Measurements from ENCODE around the gene ABCA2. TPM values are rescaled to one million over a fixed set of nuclear protein-coding genes. Genes with fewer than 3 reads are reported as not detected.

The ABCA2 gene
- total RNA-seq, 1 donor from 2014 or later: 25.0 TPM

- no peaks in the 10 kb centered on the region for H3K36me3 Mint-ChIP-seq (ENCODE audit: low read depth)
- intact Hi-C loops (cut with micrococcal nuclease): no loop called here
- no peak for DNase-seq
- H3K9me3 Mint-ChIP-seq: no peaks in the 10 kb centered on the region
- H3K4me1 Mint-ChIP-seq: no peaks in the 10 kb centered on the region
- H3K27me3 Mint-ChIP-seq: no peaks in the 10 kb centered on the region
- H3K27ac Mint-ChIP-seq: no peak overlapping the region
- no peak overlapping the region for H3K4me3 Mint-ChIP-seq
These were observed 12.5 kb downstream of the ABCA2 start for GRCh38 chr9:137015540-137015930.

DNA sequence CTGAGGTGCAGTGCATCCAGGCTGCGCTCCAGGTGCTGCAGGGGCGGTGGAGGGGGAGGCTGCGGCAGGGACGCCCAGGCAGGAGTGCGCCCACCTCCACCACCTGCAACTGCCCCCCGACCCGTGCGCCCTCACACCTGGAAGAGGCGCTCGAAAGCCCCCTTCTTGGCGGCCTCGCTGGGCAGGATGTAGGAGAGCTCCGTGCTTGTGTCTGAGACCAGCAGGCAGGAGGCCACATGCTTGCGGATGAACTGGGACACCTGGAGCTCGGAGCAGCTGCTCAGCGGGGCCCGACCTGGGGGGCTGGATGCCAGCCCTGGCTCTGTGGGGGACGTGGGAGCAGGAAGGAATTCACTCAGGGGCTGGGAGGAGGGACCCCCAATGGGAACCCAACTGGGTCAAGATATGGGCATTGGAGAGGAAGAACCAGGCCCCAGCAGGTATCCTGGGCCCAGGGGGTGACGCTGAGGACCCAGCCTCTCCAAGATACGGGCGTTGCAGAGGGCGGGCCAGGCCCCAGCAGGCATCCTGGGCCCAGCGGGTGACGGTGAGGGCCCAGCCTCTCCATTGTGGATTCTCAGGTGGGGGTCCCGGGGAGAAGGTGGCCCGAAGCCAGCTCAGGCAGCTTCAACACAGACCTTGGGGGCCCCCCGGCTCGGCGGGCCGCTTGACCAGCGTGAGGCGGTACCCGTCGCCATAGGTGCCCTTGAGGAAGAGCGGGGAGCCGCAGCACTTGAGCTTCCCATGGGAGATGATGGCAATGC is 13.1 kb downstream of the ABCA2 start:
- H3K9me3 Mint-ChIP-seq: no peaks in the 10 kb centered on the region
- H3K4me1 Mint-ChIP-seq: no peaks in the 10 kb centered on the region
- no peaks in the 10 kb centered on the region for H3K36me3 Mint-ChIP-seq (ENCODE audit: low read depth)
- no peak overlapping the region for H3K4me3 Mint-ChIP-seq
- DNase-seq: no peak
- no peak overlapping the region for H3K27ac Mint-ChIP-seq
- intact Hi-C loops (cut with micrococcal nuclease): no loop called here
- no peaks in the 10 kb centered on the region for H3K27me3 Mint-ChIP-seq

DNA sequence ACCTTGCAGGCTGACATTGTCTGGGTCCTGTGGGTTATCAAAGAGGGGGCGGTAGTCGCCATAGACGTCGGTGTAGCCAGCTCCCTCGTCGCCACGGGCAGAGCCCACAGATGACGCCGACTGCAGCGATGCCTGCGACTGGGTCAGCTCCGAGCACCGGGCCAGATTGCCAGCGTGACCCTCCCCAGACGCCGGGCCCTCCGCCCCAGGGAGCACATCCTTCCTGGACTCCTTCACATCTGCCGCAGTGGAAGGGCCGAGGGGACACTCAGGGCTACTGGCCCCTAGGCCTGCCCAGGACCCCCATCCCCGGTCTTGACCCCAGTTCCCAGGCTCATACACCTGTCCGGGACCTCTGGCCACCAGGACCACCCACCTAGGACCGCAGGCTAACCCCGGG is 13.9 kb downstream of the ABCA2 start:
- H3K9me3 Mint-ChIP-seq: no peaks in the 10 kb centered on the region
- DNase-seq: no peak
- intact Hi-C loops (cut with micrococcal nuclease): no loop called here
- no peak overlapping the region for H3K4me3 Mint-ChIP-seq
- no peaks in the 10 kb centered on the region for H3K36me3 Mint-ChIP-seq (ENCODE audit: low read depth)
- no peak overlapping the region for H3K27ac Mint-ChIP-seq
- no peaks in the 10 kb centered on the region for H3K4me1 Mint-ChIP-seq
- no peaks in the 10 kb centered on the region for H3K27me3 Mint-ChIP-seq

DNA sequence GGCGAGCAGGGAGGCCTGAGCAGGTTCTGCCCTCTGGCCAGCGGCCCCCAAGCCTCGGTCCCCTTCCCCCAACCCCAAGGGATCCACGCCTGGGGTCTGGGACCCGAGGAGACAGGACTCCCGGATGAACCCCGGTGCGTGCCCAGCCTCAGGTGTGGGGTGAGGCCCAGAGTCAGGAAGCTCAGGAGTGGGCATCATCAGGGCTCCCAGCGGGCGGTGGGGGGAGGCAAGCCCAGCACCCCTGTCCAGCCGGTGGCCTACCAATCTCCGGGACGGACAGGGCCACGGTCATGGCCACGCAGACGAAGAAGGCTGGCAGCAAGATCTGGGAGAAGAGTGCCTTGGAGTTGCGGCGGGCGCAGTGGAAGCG is 14.5 kb downstream of the ABCA2 start:
- DNase-seq: no peak
- intact Hi-C loops (cut with micrococcal nuclease): no loop called here
- no peaks in the 10 kb centered on the region for H3K9me3 Mint-ChIP-seq
- H3K4me1 Mint-ChIP-seq: no peaks in the 10 kb centered on the region
- no peak overlapping the region for H3K4me3 Mint-ChIP-seq
- H3K27me3 Mint-ChIP-seq: no peaks in the 10 kb centered on the region
- no peaks in the 10 kb centered on the region for H3K36me3 Mint-ChIP-seq (ENCODE audit: low read depth)
- no peak overlapping the region for H3K27ac Mint-ChIP-seq

DNA sequence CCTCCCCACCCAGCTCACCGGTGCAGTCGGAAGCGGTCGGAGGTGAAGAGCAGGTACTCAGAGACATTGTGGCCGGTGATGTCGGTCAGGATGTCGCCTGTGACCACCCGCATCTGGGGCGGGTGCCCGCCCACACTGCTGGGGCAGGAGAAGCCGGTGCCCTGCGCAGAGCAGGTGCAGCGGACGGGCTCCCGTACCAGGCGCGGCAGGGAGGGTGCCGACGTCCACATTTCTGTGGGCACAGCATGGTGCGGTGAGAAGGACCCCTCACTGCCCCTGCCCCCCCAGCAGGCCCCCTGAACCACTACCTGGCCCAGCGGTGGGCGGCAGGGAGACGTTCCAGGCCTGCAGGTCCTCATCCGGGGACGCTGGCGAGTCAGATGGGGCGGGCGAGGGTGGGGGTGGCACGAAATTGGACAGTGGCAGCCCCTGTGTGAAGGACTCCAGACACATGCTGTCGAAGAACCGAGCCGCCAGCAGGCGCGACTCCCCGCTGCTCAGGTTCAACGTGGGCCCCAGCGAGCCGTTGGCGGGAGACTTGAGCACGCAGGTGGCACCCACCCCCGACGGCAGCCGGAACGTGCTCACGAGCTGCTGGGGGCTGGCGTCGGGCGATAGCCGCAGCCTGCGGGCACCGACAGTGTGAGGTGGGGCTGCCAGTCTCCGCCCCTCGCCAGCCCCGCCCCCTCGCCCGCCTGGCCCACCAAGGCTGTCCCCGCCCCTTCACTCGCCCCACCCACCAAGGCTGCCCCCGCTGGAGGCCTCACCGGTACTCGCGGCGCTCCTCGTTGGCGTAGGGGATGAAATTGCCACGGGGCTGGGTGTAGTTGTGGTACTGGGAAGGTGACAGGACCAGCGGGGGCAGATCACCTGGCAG is 15.1 kb downstream of the ABCA2 start:
- no peak overlapping the region for H3K4me3 Mint-ChIP-seq
- H3K36me3 Mint-ChIP-seq (ENCODE audit: low read depth): no peaks in the 10 kb centered on the region
- intact Hi-C loops (cut with micrococcal nuclease): no loop called here
- DNase-seq: no peak
- H3K27ac Mint-ChIP-seq: no peak overlapping the region
- H3K4me1 Mint-ChIP-seq: no peaks in the 10 kb centered on the region
- H3K9me3 Mint-ChIP-seq: no peaks in the 10 kb centered on the region
- H3K27me3 Mint-ChIP-seq: no peaks in the 10 kb centered on the region

GRCh38 chr9:137011907-137012675 is 15.9 kb downstream of the ABCA2 start:
- intact Hi-C loops (cut with micrococcal nuclease): no loop called here
- Mint-ChIP-seq H3K9me3 (no peaks in the 10 kb centered on the region), H3K4me1 (no peaks in the 10 kb centered on the region), H3K27ac (no peak overlapping the region), H3K4me3 (no peak overlapping the region), H3K27me3 (no peaks in the 10 kb centered on the region), H3K36me3 (ENCODE audit: low read depth) (no peaks in the 10 kb centered on the region)
- DNase-seq: no peak

DNA sequence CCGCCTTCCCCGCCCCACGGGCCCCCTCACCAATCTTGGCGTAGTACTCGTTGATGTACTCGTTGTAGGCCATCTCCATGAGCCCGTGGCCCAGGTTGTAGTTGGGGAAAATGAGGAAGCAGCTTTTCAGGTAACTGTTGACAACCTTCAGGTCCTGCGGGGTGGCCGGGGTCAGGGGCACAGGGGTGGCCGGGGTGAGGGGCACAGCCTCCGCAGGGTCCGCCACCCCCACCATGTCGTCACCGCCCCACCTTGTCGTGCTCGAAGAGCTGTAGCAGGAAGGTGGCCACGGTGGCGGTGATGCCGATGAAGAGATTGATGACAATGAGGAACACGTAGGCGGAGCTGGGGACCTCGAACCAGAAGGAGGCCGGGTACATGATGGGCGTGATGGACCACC is 16.9 kb downstream of the ABCA2 start:
- DNase-seq: no peak
- Mint-ChIP-seq H3K4me1 (peaks cover 1% of the 10 kb centered on the region), H3K27me3 (no peaks in the 10 kb centered on the region), H3K4me3 (no peak overlapping the region), H3K27ac (no peak overlapping the region), H3K9me3 (no peaks in the 10 kb centered on the region), H3K36me3 (ENCODE audit: low read depth) (no peaks in the 10 kb centered on the region)
- intact Hi-C loops (cut with micrococcal nuclease): no loop called here

- Mint-ChIP-seq H3K36me3 (ENCODE audit: low read depth) (no peaks in the 10 kb centered on the region), H3K4me3 (no peak overlapping the region), H3K27ac (no peak overlapping the region), H3K27me3 (no peaks in the 10 kb centered on the region), H3K9me3 (no peaks in the 10 kb centered on the region), H3K4me1 (peaks cover 2% of the 10 kb centered on the region)
- DNase-seq: no peak
- intact Hi-C loops (cut with micrococcal nuclease): no loop called here
These were observed 17.9 kb downstream of the ABCA2 start for GRCh38 chr9:137009938-137010732.

DNA sequence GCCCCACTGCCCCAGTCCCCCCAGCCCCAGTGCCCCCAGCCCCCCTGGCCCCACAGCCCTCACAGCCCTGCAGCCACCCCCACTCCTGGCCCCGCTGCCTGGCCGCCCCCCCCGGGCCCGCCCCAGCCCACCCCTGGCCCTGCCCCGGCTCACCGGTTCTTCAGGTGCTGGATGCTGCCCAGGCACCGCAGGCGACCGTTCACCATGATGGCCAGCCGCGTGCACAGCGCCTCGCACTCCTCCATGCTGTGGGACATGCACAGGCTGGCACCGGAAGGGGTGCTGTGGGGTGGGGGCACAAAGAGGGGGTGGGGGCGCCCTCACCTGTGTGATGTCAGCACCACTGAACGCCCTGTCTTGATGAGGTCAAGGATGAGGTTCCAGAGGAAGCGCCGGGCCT is 18.8 kb downstream of the ABCA2 start:
- Mint-ChIP-seq H3K27ac (no peak overlapping the region), H3K27me3 (no peaks in the 10 kb centered on the region), H3K4me3 (no peak overlapping the region), H3K36me3 (ENCODE audit: low read depth) (no peaks in the 10 kb centered on the region), H3K4me1 (peaks cover 4% of the 10 kb centered on the region), H3K9me3 (no peaks in the 10 kb centered on the region)
- intact Hi-C loops (cut with micrococcal nuclease): no loop called here
- no peak for DNase-seq

DNA sequence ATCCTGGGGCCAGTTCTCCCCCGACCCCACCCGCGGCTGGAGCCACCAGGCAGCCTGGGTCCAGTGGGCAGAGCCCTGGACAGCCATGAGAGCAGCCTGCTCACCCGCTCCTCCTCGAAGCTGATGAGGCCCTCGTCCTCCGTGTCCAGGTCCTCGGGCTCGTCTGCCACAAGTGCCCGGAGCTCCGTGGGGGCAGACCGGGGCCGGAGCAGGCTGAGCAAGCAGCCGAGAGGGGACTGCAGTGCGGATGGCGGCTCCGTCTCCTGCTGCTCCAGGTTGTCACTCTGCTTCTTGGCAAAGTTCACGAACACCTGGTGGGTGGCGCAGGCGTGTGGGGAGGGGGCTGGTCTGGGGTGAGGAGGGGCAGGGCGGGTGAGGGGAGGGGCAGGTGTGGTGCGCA is 19.7 kb downstream of the ABCA2 start:
- intact Hi-C loops (cut with micrococcal nuclease): no loop called here
- DNase-seq: no peak
- H3K27ac Mint-ChIP-seq: no peak overlapping the region
- peaks cover 4% of the 10 kb centered on the region for H3K4me1 Mint-ChIP-seq
- no peaks in the 10 kb centered on the region for H3K9me3 Mint-ChIP-seq
- no peak overlapping the region for H3K4me3 Mint-ChIP-seq
- no peaks in the 10 kb centered on the region for H3K27me3 Mint-ChIP-seq
- no peaks in the 10 kb centered on the region for H3K36me3 Mint-ChIP-seq (ENCODE audit: low read depth)

GRCh38 chr9:137007816-137008270 is 20.2 kb downstream of the ABCA2 start:
- H3K4me3 Mint-ChIP-seq: no peak overlapping the region
- no peaks in the 10 kb centered on the region for H3K27me3 Mint-ChIP-seq
- H3K27ac Mint-ChIP-seq: no peak overlapping the region
- peaks cover 4% of the 10 kb centered on the region for H3K4me1 Mint-ChIP-seq
- H3K9me3 Mint-ChIP-seq: no peaks in the 10 kb centered on the region
- intact Hi-C loops (cut with micrococcal nuclease): no loop called here
- no peaks in the 10 kb centered on the region for H3K36me3 Mint-ChIP-seq (ENCODE audit: low read depth)
- DNase-seq: no peak

- Mint-ChIP-seq H3K4me3 (no peak overlapping the region), H3K36me3 (ENCODE audit: low read depth) (no peaks in the 10 kb centered on the region), H3K27me3 (no peaks in the 10 kb centered on the region), H3K27ac (no peak overlapping the region), H3K9me3 (no peaks in the 10 kb centered on the region), H3K4me1 (peaks cover 4% of the 10 kb centered on the region)
- no peak for DNase-seq
- intact Hi-C loops (cut with micrococcal nuclease): no loop called here
These were observed 20.8 kb downstream of the ABCA2 start for GRCh38 chr9:137007108-137007815.

Data from activated CD4-positive, alpha-beta T cell treated with anti-CD3 and anti-CD28 coated beads, Interleukin-2, amount 10 ng/mL, durations not matched to agents 24 days and 14 days (primary cell).